BE2C (cell line): ENCODE results near the gene PXMP4.

Source experiments
- DNase-seq: peaks from one replicate; pipeline ENCODE4 v3.0.0-alpha.2; 2020
- H3K27me3 ChIP-seq: fragments of 250-450 bp; sonication (Bioruptor Pico); 2 replicates; pipeline ENCODE4 v1.5.1; 2020; ENCODE audit warnings: mild to moderate bottlenecking
- H3K36me3 ChIP-seq: fragments of 250-450 bp; sonication (Bioruptor Pico); 2 replicates; pipeline ENCODE4 v1.5.1; 2020; ENCODE audit warnings: mild to moderate bottlenecking
- H3K4me1 ChIP-seq: fragments of 250-450 bp; sonication (Bioruptor Pico); 2 replicates; pipeline ENCODE4 v1.5.1; 2020
- H3K4me3 ChIP-seq: 2 replicates; pipeline ENCODE4 v1.5.1; 2011; ENCODE audit warnings: low read depth, low read length
- H3K9me3 ChIP-seq: fragments of 250-450 bp; sonication (Bioruptor Pico); 2 replicates; pipeline ENCODE4 v1.5.1; 2020
- CTCF ChIP-seq: IDR thresholded peaks from 2 replicates; pipeline ENCODE4 v1.5.1; 2012; ENCODE audit warnings: mild to moderate bottlenecking, low read depth, low read length

Gene PXMP4

GRCh38 chr20:33685328-33686099 lies 34.6 kb downstream of the PXMP4 start:
- no peaks in the 10 kb centered on the region for H3K27me3 ChIP-seq
- no peaks in the 10 kb centered on the region for H3K9me3 ChIP-seq
- DNase-seq: peak; percentile 92
- peak overlapping the region; percentile 85 for H3K4me3 ChIP-seq
- TF ChIP-seq CTCF: no peak
- H3K36me3 ChIP-seq: peaks cover 27% of the 10 kb centered on the region
- peaks cover 13% of the 10 kb centered on the region for H3K4me1 ChIP-seq

- peak; percentile 56 for DNase-seq
- Histone ChIP-seq H3K36me3 (peaks cover 35% of the 10 kb centered on the region), H3K4me3 (peak overlapping the region; percentile 85), H3K27me3 (no peaks in the 10 kb centered on the region), H3K9me3 (no peaks in the 10 kb centered on the region), H3K4me1 (peaks cover 13% of the 10 kb centered on the region)
- no peak for TF ChIP-seq CTCF
These were observed 35.4 kb downstream of the PXMP4 start for GRCh38 chr20:33684533-33685327.

- Histone ChIP-seq H3K4me1 (peaks cover 30% of the 10 kb centered on the region), H3K9me3 (no peaks in the 10 kb centered on the region), H3K27me3 (no peaks in the 10 kb centered on the region), H3K36me3 (peaks cover 63% of the 10 kb centered on the region), H3K4me3 (no peak overlapping the region)
- no peak for DNase-seq
- TF ChIP-seq CTCF: no peak
These were observed 38.3 kb downstream of the PXMP4 start for GRCh38 chr20:33681728-33682353.

GRCh38 chr20:33681288-33681687 lies 38.8 kb downstream of the PXMP4 start:
- peaks cover 69% of the 10 kb centered on the region for H3K36me3 ChIP-seq
- TF ChIP-seq CTCF: no peak
- H3K4me3 ChIP-seq: no peak overlapping the region
- H3K4me1 ChIP-seq: peaks cover 27% of the 10 kb centered on the region
- H3K9me3 ChIP-seq: no peaks in the 10 kb centered on the region
- H3K27me3 ChIP-seq: no peaks in the 10 kb centered on the region
- no peak for DNase-seq

- no peak for TF ChIP-seq CTCF
- no peaks in the 10 kb centered on the region for H3K27me3 ChIP-seq
- DNase-seq: no peak
- H3K4me3 ChIP-seq: no peak overlapping the region
- H3K4me1 ChIP-seq: peaks cover 27% of the 10 kb centered on the region
- peaks cover 74% of the 10 kb centered on the region for H3K36me3 ChIP-seq
- no peaks in the 10 kb centered on the region for H3K9me3 ChIP-seq
These were observed 39.4 kb downstream of the PXMP4 start for GRCh38 chr20:33680686-33681085.
